Activated T-helper 9 cell treated with anti-CD3 and anti-CD28 coated beads, Interleukin-2, amount 50 U/mL, for 16 hours (primary cell): Measurements from ENCODE around the gene ARHGEF3.

Source experiments
- DNase-seq: peaks from one replicate; pipeline ENCODE4 v3.0.0-alpha.2; 2020; ENCODE audit warnings: low read depth

Gene ARHGEF3

GRCh38 chr3:56682462-56683121, 119.2 kb downstream of the ARHGEF3 start:
- peak; percentile 71 for DNase-seq

GRCh38 chr3:56681984-56682461, 119.7 kb downstream of the ARHGEF3 start:
- DNase-seq: no peak

GRCh38 chr3:56680054-56680580, 121.6 kb downstream of the ARHGEF3 start:
- no peak for DNase-seq
